ENCODE data around the gene GPR162.

DNA sequence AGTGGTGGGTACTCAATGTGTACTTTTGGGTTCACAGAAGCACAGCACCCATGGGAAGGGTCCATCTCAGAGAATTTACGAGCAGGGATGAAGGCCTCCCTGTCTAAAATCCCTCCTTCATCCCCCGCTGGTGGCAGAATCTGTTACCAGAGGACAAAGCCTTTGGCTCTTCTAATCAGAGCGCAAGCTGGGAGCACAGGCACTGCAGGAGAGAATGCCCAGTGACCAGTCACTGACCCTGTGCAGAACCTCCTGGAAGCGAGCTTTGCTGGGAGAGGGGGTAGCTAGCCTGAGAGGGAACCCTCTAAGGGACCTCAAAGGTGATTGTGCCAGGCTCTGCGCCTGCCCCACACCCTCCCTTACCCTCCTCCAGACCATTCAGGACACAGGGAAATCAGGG, 1.5 kb upstream of the GPR162 start:
- TF ChIP-seq, protein P1, sequence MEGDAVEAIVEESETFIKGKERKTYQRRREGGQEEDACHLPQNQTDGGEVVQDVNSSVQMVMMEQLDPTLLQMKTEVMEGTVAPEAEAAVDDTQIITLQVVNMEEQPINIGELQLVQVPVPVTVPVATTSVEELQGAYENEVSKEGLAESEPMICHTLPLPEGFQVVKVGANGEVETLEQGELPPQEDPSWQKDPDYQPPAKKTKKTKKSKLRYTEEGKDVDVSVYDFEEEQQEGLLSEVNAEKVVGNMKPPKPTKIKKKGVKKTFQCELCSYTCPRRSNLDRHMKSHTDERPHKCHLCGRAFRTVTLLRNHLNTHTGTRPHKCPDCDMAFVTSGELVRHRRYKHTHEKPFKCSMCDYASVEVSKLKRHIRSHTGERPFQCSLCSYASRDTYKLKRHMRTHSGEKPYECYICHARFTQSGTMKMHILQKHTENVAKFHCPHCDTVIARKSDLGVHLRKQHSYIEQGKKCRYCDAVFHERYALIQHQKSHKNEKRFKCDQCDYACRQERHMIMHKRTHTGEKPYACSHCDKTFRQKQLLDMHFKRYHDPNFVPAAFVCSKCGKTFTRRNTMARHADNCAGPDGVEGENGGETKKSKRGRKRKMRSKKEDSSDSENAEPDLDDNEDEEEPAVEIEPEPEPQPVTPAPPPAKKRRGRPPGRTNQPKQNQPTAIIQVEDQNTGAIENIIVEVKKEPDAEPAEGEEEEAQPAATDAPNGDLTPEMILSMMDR (conservative IDR thresholded peaks at IDR 0.05; ENCODE audit: low read depth, low read length) = no peak
- TF ChIP-seq CEBPB (IDR thresholded peaks at IDR 0.05; ENCODE audit: low read depth, low read length) = no peak
- no peak for TF ChIP-seq MAFK (IDR thresholded peaks at IDR 0.05; ENCODE audit: low read depth, low read length)
- no peak for TF ChIP-seq POLR2A (IDR thresholded peaks at IDR 0.05; ENCODE audit: low read depth, low read length)
- TF ChIP-seq MXI1 (IDR thresholded peaks at IDR 0.05; ENCODE audit: borderline replicate concordance, low read depth, low read length) = no peak

All from IMR-90 (cell line).